ENCODE results near the gene CMSS1. TPM values are rescaled to one million over a fixed set of nuclear protein-coding genes. Genes with fewer than 3 reads are reported as not detected.

Gene CMSS1
- total RNA-seq, 1 donor from 2014 or later, result 34.8 TPM

DNA sequence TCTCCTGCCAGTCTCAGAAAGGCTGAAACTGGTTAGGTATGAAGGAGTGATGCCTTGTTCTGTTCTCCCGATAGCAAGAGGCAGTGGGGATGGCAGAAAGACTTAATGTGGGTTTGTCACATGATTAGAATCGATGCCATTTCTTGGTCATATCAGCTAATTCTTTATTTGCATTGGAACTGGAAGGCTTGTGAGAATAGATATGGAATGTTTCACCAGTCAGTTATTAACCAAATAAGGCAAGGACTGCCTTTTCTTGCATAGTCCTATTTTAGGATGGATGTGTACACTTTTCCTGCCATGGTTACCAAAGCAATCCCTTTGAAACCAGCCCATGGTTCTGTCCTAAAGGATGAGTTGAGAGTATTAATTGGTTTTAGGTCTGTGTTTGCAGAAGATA, 262.9 kb downstream of the CMSS1 start:
- Histone ChIP-seq H3K4me1 (peaks cover 26% of the 10 kb centered on the region), H3K27ac (replicated peaks) (no peak overlapping the region), H3K36me3 (no peaks in the 10 kb centered on the region), H3K9me3 (replicated peaks) (no peaks in the 10 kb centered on the region), H3K27me3 (ENCODE audit: low read depth) (no peaks in the 10 kb centered on the region), H3K4me3 (no peak overlapping the region)
- no peak for TF ChIP-seq CTCF (IDR thresholded peaks at IDR 0.05; ENCODE audit: borderline replicate concordance)
- intact Hi-C loops (cut with micrococcal nuclease), result no loop called here
- no peak for DNase-seq

- Histone ChIP-seq H3K4me3 (no peak overlapping the region), H3K36me3 (no peaks in the 10 kb centered on the region), H3K27me3 (ENCODE audit: low read depth) (no peaks in the 10 kb centered on the region), H3K4me1 (peaks cover 26% of the 10 kb centered on the region), H3K27ac (replicated peaks) (no peak overlapping the region), H3K9me3 (replicated peaks) (no peaks in the 10 kb centered on the region)
- DNase-seq, result no peak
- intact Hi-C loops (cut with micrococcal nuclease), result no loop called here
- no peak for TF ChIP-seq CTCF (IDR thresholded peaks at IDR 0.05; ENCODE audit: borderline replicate concordance)
Measured at GRCh38 chr3:100081311-100081710, 263.6 kb downstream of the CMSS1 start.

- Histone ChIP-seq H3K4me1 (peaks cover 26% of the 10 kb centered on the region), H3K27ac (replicated peaks) (no peak overlapping the region), H3K4me3 (no peak overlapping the region), H3K27me3 (ENCODE audit: low read depth) (no peaks in the 10 kb centered on the region), H3K9me3 (replicated peaks) (no peaks in the 10 kb centered on the region), H3K36me3 (no peaks in the 10 kb centered on the region)
- intact Hi-C loops (cut with micrococcal nuclease), result no loop called here
- TF ChIP-seq CTCF (IDR thresholded peaks at IDR 0.05; ENCODE audit: borderline replicate concordance), result no peak
- no peak for DNase-seq
Measured at GRCh38 chr3:100081986-100082692, 264.5 kb downstream of the CMSS1 start.

GRCh38 chr3:100082714-100083113, 265.1 kb downstream of the CMSS1 start:
- no peak overlapping the region for H3K27ac ChIP-seq (replicated peaks)
- DNase-seq, result no peak
- intact Hi-C loops (cut with micrococcal nuclease), result no loop called here
- peaks cover 25% of the 10 kb centered on the region for H3K4me1 ChIP-seq
- H3K27me3 ChIP-seq (ENCODE audit: low read depth), result no peaks in the 10 kb centered on the region
- no peak for TF ChIP-seq CTCF (IDR thresholded peaks at IDR 0.05; ENCODE audit: borderline replicate concordance)
- no peaks in the 10 kb centered on the region for H3K36me3 ChIP-seq
- no peaks in the 10 kb centered on the region for H3K9me3 ChIP-seq (replicated peaks)
- no peak overlapping the region for H3K4me3 ChIP-seq

DNA sequence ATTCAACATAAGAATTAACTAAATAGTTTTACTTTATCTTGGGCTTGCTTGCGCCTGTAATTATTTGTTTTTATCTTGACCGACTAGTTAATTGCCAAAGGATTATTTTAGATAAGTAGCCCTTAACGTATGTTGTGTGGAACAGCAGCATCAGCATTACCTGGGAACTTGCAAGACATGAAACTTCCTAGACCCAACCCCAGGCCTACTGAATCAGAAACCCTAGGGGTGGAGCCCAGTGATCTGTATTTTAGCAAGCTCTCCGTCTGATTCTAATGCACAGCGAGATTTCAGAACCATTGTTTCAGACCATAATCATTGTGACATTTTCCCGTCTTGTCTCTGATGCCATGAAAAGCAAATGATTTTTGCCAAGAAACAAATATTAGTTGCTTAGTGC, 265.5 kb downstream of the CMSS1 start:
- Histone ChIP-seq H3K4me1 (peaks cover 25% of the 10 kb centered on the region), H3K4me3 (no peak overlapping the region), H3K9me3 (replicated peaks) (no peaks in the 10 kb centered on the region), H3K27me3 (ENCODE audit: low read depth) (no peaks in the 10 kb centered on the region), H3K27ac (replicated peaks) (no peak overlapping the region), H3K36me3 (no peaks in the 10 kb centered on the region)
- DNase-seq, result no peak
- no peak for TF ChIP-seq CTCF (IDR thresholded peaks at IDR 0.05; ENCODE audit: borderline replicate concordance)
- intact Hi-C loops (cut with micrococcal nuclease), result no loop called here

Data from left ventricle myocardium inferior (tissue), 1 donor.